Hepatocyte (in vitro differentiated cells): ENCODE data around the gene SV2C.

ENCODE experiments used
- CTCF ChIP-seq: fragments of 200-600 bp; sonication (generic); IDR thresholded peaks from 2 replicates; pipeline ENCODE4 v1.5.1; 2016; ENCODE audit warnings: antibody characterized with exemption, mild to moderate bottlenecking; ENCODE audit not compliant: poor library complexity
- EZH2 ChIP-seq: fragments of 200-600 bp; sonication (generic); IDR thresholded peaks from 2 replicates; pipeline ENCODE4 v1.6.1; 2016; ENCODE audit warnings: antibody characterized with exemption, mild to moderate bottlenecking, borderline replicate concordance
- EZH2phosphoT487 ChIP-seq: fragments of 200-600 bp; sonication (generic); IDR thresholded peaks from one replicate; pipeline ENCODE4 v1.6.1; 2018; ENCODE audit warnings: antibody characterized with exemption, mild to moderate bottlenecking, low read depth, moderate library complexity; ENCODE audit not compliant: unreplicated experiment, severe bottlenecking

- TF ChIP-seq EZH2 (no peak), CTCF (no peak), EZH2phosphoT487 (no peak)
Observed at GRCh38 chr5:76236684-76237083, 153.5 kb downstream of the SV2C start.
